Breast epithelium (tissue), 3 donors: ENCODE data around the gene TCFL5.

ENCODE experiments used
- CTCF ChIP-seq, 3 donors: fragments of 450-650 bp; IDR thresholded peaks; one replicate each; pipeline ENCODE4 v1.5.1; 2016 to 2017; ENCODE audit warnings: antibody characterized with exemption in 3 of 3, mild to moderate bottlenecking in 3 of 3, moderate library complexity in 3 of 3
- POLR2A ChIP-seq: fragments of 450-650 bp; IDR thresholded peaks from one replicate; pipeline ENCODE4 v1.6.1; 2016; ENCODE audit warnings: antibody characterized with exemption, mild to moderate bottlenecking, moderate library complexity
- POLR2AphosphoS5 ChIP-seq, 3 donors: sonication (generic); formaldehyde crosslinking; IDR thresholded peaks; one replicate each; pipeline ENCODE4 v1.6.1; 2017; ENCODE audit warnings: antibody characterized with exemption in 3 of 3

- TF ChIP-seq CTCF (IDR thresholded peaks at IDR 0.05): no peak
- no peak for TF ChIP-seq POLR2A
- TF ChIP-seq POLR2AphosphoS5 (IDR thresholded peaks at IDR 0.05): no peak
Measured at GRCh38 chr20:62801284-62802010, 60.2 kb downstream of the TCFL5 start.
